NB4 (cell line): ENCODE data around the gene VASH1.

Experiments
- DNase-seq: peaks from one replicate; pipeline ENCODE4 v3.0.0; 2010; ENCODE audit warnings: low read depth
- H3K4me3 ChIP-seq: one replicate; pipeline ENCODE4 v1.5.1; 2011; ENCODE audit warnings: mild to moderate bottlenecking, low read depth, low read length, moderate library complexity
- MYC ChIP-seq: IDR thresholded peaks from 2 replicates; pipeline ENCODE4 v1.6.1; 2011; ENCODE audit warnings: low read depth, low read length
- POLR2A ChIP-seq: IDR thresholded peaks from 2 replicates; pipeline ENCODE4 v1.6.1; 2011; ENCODE audit warnings: mild to moderate bottlenecking; ENCODE audit not compliant: insufficient read length; ENCODE audit errors: extremely low read depth
- TF ChIP-seq, protein P1 (sequence below): IDR thresholded peaks from one replicate; pipeline ENCODE4 v1.5.1; 2012; ENCODE audit warnings: low read depth, low read length
- TF ChIP-seq, protein P2 (sequence below): IDR thresholded peaks from 2 replicates; pipeline ENCODE4 v1.6.1; 2011; ENCODE audit warnings: low read depth, low read length

The VASH1 gene

DNA sequence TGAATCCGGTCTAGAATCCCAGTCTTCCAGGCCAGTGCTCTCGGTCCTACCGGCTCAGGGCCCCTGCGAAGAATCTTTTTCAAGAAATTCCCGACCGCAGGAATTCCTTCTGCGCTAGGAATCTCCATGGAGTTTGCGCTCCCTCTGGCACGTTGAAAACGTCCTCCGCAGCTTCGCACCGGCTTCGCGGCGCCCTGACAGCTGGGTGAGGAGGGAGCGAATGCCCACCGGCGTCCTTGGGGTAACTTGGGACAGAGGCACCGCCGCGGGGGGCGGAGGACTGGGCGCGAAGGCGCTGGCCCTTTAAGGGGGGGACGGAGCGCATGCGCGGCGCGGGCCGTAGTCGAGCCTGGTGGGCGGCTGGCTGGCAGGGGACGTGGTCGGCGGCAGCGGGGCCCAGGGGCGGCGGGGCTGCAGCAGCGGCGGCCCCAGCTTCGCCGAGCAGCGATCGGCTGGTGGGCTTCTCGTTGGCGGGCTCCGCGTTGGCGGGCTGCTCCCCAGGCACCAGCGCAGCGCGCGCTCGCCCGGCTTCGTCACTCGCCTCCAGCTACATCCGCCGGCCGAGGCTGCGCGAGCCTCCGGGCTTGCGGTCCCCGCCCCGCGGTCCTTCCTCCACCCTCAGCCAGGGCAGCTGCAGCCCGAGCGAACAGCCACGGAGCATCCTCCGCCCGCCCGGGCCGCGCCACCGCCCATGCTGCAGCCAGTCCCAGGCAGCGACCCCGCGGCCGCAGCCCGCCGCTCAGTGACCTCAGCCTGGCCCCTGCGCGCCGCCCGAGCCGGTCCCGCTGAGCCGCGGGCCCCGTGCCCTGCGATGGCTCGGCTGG, at the start of gene VASH1:
Gene VASH1 (plus strand): TSS at position 333 of the 824 bp plus-strand sequence. CDS start 1,354 bp downstream, outside the sequence.
- TF ChIP-seq, protein P1, sequence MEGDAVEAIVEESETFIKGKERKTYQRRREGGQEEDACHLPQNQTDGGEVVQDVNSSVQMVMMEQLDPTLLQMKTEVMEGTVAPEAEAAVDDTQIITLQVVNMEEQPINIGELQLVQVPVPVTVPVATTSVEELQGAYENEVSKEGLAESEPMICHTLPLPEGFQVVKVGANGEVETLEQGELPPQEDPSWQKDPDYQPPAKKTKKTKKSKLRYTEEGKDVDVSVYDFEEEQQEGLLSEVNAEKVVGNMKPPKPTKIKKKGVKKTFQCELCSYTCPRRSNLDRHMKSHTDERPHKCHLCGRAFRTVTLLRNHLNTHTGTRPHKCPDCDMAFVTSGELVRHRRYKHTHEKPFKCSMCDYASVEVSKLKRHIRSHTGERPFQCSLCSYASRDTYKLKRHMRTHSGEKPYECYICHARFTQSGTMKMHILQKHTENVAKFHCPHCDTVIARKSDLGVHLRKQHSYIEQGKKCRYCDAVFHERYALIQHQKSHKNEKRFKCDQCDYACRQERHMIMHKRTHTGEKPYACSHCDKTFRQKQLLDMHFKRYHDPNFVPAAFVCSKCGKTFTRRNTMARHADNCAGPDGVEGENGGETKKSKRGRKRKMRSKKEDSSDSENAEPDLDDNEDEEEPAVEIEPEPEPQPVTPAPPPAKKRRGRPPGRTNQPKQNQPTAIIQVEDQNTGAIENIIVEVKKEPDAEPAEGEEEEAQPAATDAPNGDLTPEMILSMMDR: no peak
- TF ChIP-seq POLR2A: no peak
- TF ChIP-seq, protein P2, sequence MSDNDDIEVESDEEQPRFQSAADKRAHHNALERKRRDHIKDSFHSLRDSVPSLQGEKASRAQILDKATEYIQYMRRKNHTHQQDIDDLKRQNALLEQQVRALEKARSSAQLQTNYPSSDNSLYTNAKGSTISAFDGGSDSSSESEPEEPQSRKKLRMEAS: no peak
- no peak for TF ChIP-seq MYC
- DNase-seq: peak; percentile 80

DNA sequence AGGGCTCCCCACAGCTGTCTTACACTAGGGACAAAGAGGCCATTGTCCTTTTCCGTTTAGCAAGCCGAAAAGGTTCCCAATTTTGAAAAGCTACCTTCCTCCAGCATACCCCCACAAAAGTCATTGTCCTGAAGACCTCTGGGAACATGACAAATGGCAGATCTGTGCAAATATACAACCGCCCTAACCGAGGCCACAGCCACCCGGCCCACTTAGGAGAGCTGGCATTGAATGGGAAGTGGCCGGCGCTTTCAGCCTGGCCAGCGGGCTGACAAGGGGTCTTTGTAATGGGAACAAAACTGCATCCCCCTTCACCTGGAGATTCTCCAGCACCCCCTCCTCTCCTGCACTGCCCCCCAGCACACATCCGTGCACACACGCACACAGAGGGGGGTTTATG, 48.1 kb upstream of the VASH1 start:
- TF ChIP-seq, protein P1: no peak
- TF ChIP-seq, protein P2: no peak
- TF ChIP-seq POLR2A (no peak), MYC (no peak)
- no peak overlapping the region for H3K4me3 ChIP-seq
- DNase-seq: no peak

More for the DNA sequence above, at the start of gene VASH1:
- H3K4me3 ChIP-seq: no peak within 1 kb of the TSS

DNA sequence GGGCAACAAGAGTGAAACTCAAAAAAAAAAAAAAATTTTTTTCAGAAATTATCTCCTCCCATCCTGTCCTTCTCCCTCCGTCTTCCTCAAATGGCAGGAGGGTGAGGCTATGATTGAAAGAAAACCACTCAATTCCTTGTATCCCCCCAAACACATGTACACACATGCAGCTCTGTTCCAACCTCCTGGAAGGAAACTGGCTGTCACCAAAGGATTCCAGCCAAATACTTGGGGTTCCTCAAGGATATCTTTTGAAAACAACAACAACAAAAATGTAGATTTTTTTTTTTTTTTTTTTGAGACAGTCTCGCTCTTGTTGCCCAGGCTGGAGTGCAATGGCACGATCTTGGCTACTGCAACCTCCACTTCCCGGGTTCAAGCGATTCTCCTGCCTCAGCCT, 46.8 kb upstream of the VASH1 start:
- no peak for DNase-seq
- H3K4me3 ChIP-seq: no peak overlapping the region
- no peak for TF ChIP-seq POLR2A
- TF ChIP-seq, protein P1: no peak
- TF ChIP-seq MYC: no peak
- TF ChIP-seq, protein P2: no peak

DNA sequence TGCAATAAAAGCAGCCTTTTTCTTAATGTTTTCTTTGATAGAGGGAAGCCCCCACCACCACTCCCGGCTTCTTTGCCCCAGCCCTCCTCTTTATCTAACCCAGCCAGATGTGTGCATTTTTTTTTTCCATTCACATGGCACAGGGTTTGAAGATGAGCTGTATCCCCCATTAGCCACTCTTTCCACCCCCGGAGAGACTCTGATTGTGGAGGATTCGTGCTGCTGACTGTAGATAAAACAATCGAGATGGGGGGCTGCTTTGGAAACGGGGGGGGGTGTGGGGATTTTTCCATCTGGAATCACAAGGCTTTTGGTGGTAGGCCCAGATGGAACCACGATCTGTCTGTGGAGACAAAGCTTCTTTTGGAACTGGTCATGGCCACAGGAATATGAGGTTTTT, 46.2 kb upstream of the VASH1 start:
- no peak overlapping the region for H3K4me3 ChIP-seq
- no peak for TF ChIP-seq POLR2A
- TF ChIP-seq, protein P1: no peak
- TF ChIP-seq, protein P2: no peak
- DNase-seq: no peak

DNA sequence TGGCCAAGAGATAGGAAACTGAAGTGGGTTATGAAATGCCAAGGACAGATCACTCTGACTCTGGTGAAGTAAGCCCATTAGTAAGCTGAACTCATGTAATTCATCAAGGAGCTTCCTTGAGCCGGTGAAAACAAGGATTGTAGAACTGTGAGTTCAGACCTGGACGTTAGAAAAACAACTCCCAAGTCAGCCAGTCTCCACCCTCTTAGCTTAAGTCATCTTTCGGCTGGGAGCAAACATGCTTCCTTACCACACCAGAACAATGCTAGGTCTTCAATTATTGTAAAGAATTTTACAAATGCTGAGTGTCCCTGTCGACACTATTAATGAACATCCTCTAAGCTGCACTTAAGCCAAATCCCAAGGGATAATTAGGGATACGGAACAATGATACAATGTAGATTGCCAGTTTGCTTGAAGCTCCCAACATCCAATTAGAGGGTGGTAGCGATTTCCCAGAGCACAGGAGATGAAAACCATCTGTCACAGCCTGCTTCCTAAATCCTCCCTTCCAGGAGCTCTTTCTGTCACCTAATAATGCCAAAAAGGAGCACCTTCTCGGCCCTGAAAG, 45.7 kb upstream of the VASH1 start:
- no peak for TF ChIP-seq MYC
- TF ChIP-seq, protein P2: no peak
- TF ChIP-seq, protein P1: no peak
- TF ChIP-seq POLR2A: no peak
- no peak for DNase-seq
- H3K4me3 ChIP-seq: no peak overlapping the region
